GM18951 (cell line): Measurements from ENCODE around the gene FARP1.

Experiments used
- POLR2A ChIP-seq: IDR thresholded peaks from 4 replicates; pipeline ENCODE4 v1.6.1; 2011; ENCODE audit warnings: mild to moderate bottlenecking; ENCODE audit not compliant: insufficient read length, insufficient read depth; ENCODE audit errors: extremely low read depth
- in situ Hi-C: fragments of 300-500 bp; cut with MboI; formaldehyde crosslinking; loops from one replicate; pipeline ENCODE4 v1.12.0; 2022; ENCODE audit warnings: low sequenced_read_pairs, mixed read lengths, inconsistent platforms; ENCODE audit not compliant: unreplicated experiment

FARP1 gene

DNA sequence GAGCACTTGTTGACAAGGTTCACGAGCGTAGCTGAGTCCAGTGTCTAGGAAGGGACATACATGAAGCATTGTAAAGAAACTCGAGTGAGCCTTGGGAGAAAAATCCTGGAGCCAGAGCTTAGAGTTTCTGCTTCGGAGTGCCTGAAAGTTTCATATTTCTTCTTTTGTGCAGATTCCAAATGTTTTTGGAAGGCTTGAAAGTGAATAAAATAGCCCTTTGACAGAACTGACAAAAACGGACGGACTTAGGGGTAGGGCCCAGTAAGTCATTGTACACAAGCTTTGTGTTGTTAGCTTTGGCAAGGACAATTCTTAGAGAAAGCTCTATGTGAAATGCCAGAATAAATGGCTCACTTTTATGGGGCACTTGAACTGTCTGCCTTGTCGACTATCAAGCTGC lies 31.4 kb downstream of the FARP1 start:
- no peak for TF ChIP-seq POLR2A
- in situ Hi-C loops, result no loop called here

DNA sequence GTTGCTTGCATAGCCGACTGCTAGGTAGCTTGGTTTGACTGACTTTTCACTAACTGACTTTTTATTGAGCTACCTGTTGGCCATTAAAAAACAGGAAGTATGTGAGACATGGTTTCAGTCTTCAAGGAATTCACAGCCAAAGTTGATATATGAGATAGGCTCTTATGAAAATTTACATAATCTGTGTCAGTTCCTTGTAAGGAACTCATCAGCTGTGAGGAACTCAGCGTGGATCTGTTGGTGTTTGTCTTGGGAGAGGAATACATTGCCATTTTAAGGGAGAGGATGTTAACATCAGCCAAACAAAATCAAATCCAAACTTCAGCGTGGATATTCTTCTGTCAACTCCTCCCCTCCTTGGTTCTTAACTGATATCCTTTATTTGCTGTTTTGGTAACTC lies 32.1 kb downstream of the FARP1 start:
- in situ Hi-C loops, result no loop called here
- no peak for TF ChIP-seq POLR2A

- in situ Hi-C loops, result no loop called here
- TF ChIP-seq POLR2A, result no peak
These were observed 32.9 kb downstream of the FARP1 start for GRCh38 chr13:98175823-98176222.

GRCh38 chr13:98176777-98177608 lies 34.1 kb downstream of the FARP1 start, which contains the start of gene RNF113B:
TSS of gene RNF113B (minus strand) at chr13:98177269. CDS start at chr13:98177236, 33 bp downstream.
- in situ Hi-C loops, result no loop called here
- TF ChIP-seq POLR2A, result no peak

DNA sequence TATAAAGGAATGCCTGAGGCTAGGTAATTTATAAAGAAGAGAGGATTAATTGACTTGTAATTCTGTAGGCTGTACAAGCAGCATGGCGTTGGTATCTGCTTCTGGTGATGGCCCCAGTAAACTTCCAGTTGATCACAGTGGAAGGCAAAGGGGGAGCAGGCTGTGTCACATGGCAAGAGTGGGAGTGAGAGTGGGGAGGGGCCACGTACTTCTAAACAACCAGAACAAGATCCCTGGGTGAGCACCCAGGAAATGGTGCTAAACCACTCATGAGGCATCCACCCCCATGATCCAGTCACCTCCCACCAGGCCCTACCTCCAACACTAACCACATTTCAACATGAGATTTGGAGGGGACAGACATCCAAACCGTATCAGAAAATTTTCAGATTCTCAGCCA lies 37.2 kb downstream of the FARP1 start:
- in situ Hi-C loops, result no loop called here
- TF ChIP-seq POLR2A, result no peak

DNA sequence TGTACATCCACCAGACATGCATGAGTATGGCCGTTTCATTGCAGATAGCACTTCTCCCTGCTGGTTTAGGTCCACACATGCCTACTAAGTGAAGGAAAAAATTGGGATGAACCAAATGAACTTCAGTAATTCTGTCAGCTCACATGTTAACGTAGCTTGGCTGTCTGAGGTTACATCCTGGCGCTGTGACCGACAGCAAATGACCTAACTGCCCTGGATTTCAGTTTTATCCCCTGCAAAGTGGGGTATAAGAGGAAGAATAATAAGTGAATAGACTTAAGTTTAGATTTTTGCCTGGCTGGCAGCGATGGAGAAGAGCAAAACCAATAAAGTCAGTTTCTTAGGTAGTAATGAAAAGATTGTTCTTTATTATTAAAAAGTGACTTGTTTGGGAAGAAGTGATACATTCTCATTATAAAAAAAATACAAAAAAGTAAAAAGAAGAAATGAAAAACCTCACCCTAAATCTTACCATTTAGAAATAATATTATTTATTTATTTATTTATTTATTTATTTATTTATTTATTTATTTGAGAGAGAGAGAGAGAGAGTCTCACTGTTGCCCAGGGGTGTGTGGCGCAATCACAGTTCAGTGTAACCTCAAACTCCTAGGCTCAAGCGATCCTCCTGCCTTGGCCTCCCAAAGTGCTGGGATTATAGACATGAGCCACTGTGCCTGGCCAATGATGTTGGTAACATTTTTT lies 38.4 kb downstream of the FARP1 start:
- in situ Hi-C loops, result no loop called here
- TF ChIP-seq POLR2A, result no peak

DNA sequence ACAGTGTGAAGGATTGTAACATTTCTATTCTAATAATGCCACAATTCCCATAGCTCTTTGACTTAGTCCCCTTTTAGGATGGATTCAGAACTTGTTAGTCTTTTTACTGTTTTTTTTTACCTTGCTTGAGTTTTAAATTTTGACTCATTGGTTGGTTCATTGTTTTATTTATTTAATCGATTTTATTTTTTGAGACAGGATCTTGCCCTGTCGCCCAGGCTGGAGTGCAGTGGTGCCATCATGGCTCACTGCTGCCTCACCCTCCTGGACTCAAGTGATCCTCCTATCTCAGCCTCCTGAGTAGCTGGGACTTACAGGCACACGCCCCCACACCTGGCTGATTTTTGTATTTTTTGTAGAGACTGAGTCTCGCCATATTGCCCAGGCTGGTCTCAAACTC lies 39.3 kb downstream of the FARP1 start:
- TF ChIP-seq POLR2A, result no peak
- in situ Hi-C loops, result no loop called here

- no peak for TF ChIP-seq POLR2A
- in situ Hi-C loops, result no loop called here
These were observed 39.7 kb downstream of the FARP1 start for GRCh38 chr13:98182589-98182988.

- no peak for TF ChIP-seq POLR2A
- in situ Hi-C loops, result no loop called here
These were observed 41.9 kb downstream of the FARP1 start for GRCh38 chr13:98184792-98185191.

GRCh38 chr13:98187155-98187964 lies 44.5 kb downstream of the FARP1 start:
- no peak for TF ChIP-seq POLR2A
- in situ Hi-C loops, result no loop called here

DNA sequence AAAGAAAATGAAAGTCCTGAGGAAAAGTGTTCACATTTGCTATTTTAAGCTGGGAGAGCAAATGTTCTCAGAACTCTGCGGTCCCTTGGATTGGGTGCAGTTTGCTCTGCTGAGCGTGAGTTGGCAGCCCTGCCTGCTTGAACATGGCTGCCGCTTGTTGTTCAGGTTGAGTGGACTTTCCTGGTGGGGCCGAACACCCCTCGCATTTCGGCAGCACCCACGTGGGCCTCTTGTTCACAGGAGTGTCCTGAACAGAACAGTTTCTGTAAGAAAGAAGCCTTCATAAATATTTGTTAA lies 45.0 kb downstream of the FARP1 start:
- TF ChIP-seq POLR2A, result no peak

DNA sequence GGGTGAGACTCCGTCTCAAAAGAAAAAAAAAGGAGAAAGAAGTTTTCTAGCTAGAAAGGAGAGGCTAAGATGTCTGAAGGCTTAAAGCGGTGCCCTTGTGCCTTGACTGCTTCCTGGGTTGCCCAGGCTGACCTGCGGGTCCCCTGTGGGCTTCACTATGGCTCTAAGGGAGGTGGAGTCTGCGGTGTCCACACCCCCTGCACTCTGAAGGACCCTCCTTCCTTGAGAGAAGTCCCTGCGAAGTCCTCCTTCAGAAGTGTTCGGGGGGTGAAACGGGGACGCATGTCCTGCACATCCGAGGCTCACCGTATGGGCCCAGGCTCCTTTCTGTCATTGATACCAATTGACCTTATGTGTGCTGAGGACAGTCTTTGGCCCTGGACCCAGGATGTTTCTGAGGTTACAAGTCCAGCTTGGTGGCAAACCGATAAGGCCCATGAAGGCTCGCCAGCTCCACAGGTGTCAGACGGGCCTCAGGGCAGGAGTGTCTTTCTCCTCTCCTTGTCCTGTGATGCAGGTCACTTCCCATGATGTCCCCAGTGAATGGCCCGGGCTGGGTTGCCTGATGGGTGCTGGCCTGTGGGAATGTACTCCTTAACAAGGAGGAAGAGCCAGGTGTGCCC lies 45.8 kb downstream of the FARP1 start:
- in situ Hi-C loops, result no loop called here
- TF ChIP-seq POLR2A, result no peak

More for the DNA sequence above, 45.0 kb downstream of the FARP1 start:
- in situ Hi-C loops, result no loop called here
